ENCODE results near the gene ASCL2.

DNA sequence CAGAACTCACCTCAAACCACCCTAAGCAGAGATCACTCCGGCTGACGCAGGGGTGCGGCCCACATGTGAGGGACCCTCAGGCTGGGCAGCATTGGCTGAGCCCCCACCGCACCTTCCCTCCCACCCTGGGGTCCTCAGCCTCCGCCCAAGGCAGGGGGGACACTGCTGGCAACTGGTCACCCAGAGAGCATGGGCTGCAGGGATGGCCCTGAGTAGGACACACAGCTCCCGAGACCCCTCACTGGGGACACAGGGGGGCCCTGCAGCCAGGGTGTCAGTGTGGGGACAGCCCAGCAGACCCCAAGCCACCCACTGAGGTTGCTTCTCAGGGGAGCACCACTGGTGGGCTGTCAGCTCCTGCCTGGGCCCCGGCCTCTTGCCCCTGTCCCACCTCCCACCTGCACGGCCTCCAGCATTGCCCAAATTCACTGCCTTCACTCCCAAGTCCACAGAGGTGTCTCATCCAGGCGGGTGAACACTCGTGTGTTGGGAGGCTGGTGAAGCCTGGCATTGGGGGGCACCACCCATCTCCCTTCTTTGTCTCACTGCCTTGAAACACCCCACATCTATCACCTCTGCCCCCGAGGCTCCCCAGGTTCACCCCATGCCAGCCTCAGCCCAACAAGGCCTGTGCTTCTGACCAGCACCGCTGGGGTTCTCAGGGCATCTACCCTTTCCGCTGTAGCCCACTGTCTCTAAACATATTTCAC, 26.7 kb upstream of the ASCL2 start:
- TF ChIP-seq, protein P1, sequence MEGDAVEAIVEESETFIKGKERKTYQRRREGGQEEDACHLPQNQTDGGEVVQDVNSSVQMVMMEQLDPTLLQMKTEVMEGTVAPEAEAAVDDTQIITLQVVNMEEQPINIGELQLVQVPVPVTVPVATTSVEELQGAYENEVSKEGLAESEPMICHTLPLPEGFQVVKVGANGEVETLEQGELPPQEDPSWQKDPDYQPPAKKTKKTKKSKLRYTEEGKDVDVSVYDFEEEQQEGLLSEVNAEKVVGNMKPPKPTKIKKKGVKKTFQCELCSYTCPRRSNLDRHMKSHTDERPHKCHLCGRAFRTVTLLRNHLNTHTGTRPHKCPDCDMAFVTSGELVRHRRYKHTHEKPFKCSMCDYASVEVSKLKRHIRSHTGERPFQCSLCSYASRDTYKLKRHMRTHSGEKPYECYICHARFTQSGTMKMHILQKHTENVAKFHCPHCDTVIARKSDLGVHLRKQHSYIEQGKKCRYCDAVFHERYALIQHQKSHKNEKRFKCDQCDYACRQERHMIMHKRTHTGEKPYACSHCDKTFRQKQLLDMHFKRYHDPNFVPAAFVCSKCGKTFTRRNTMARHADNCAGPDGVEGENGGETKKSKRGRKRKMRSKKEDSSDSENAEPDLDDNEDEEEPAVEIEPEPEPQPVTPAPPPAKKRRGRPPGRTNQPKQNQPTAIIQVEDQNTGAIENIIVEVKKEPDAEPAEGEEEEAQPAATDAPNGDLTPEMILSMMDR (IDR thresholded peaks at IDR 0.05) = no peak
- no peak for TF ChIP-seq POLR2A (IDR thresholded peaks at IDR 0.05)
- TF ChIP-seq POLR2AphosphoS5 (IDR thresholded peaks at IDR 0.05) = no peak
- no peak for TF ChIP-seq EP300 (IDR thresholded peaks at IDR 0.05)
